Adrenal gland (tissue), 12 donors: ENCODE measurements around the gene EXOC3L4. TPM values are rescaled to one million over a fixed set of nuclear protein-coding genes. Genes with fewer than 3 reads are reported as not detected.
A peak's percentile ranks its signal among the peaks of the same experiment; 100 is the strongest.

Source experiments
- DNase-seq, 7 donors: peaks; one replicate each; pipeline ENCODE4 v3.0.0-alpha.2; 2019 to 2020
- H3K27ac ChIP-seq, 5 donors: fragments of 200-600 bp; sonication (generic) in 4 of 5; 1 replicate in 3 of 5; 2 replicates in 2 of 5; pipeline versions ENCODE4 v1.5.1 to v1.8.0; 2016 to 2020; ENCODE audit warnings: mild to moderate bottlenecking in 1 of 5
- H3K27me3 ChIP-seq: fragments of 200-600 bp; 2 replicates; pipeline ENCODE4 v1.8.0; 2021
- H3K36me3 ChIP-seq, 2 donors: fragments of 200-600 bp; replicated peaks in 1 of 2; 1 replicate in 1 of 2; 2 replicates in 1 of 2; pipeline versions ENCODE4 v1.5.1 to v1.8.0; 2018 to 2022
- H3K4me1 ChIP-seq, 2 donors: fragments of 200-600 bp; replicated peaks in 1 of 2; 1 replicate in 1 of 2; 2 replicates in 1 of 2; pipeline versions ENCODE4 v1.5.1 to v1.8.0; 2018 to 2021
- H3K4me3 ChIP-seq, 4 donors: fragments of 200-600 bp; sonication (generic) in 3 of 4; one replicate each; pipeline ENCODE4 v1.5.1; 2016 to 2018
- H3K9me3 ChIP-seq, 3 donors: fragments of 200-600 bp; sonication (generic) in 1 of 3; replicated peaks in 1 of 3; 1 replicate in 2 of 3; 2 replicates in 1 of 3; pipeline versions ENCODE4 v1.5.1 to v1.8.0; 2016 to 2021
- CTCF ChIP-seq, 6 experiments: fragments of 450-650 bp in 4 of 6; fragments of 200-600 bp in 2 of 6; sonication (generic) in 1 of 6; IDR thresholded peaks; 1 replicate in 5 of 6; 2 replicates in 1 of 6; pipeline versions ENCODE4 v1.5.1 to v1.8.0; 2016 to 2021; ENCODE audit warnings: antibody characterized with exemption in 6 of 6, mild to moderate bottlenecking in 2 of 6, moderate library complexity in 1 of 6
- POLR2A ChIP-seq, 2 donors: fragments of 450-650 bp; IDR thresholded peaks; one replicate each; pipeline ENCODE4 v1.6.1; 2017; ENCODE audit warnings: antibody characterized with exemption in 2 of 2, mild to moderate bottlenecking in 2 of 2, moderate library complexity in 1 of 2
- WGBS, 4 donors: extraction: QIAGEN DNeasy Blood & Tissue Kit in 2 of 4; methylation state at CpG; one replicate each; pipeline versions ENCODE4 v1.1.5 to v1.1.7; 2013 to 2017; 5-methylcytosine and 5-hydroxymethylcytosine counted together
- intact Hi-C, 2 donors: fragments of 100-400 bp; cut with DNase I; formaldehyde crosslinking; loops; one replicate each; pipeline versions ENCODE4 v1.14.1 to v1.15.0; 2022 to 2023
- polyA plus RNA-seq, 3 donors: library from polyadenylated mRNA; stranded (reverse); fragments of 200-250 nt in 2 of 3; fragments of 350-450 nt in 1 of 3; fragmentation: Illumina TruSeq in 1 of 3; extraction: RNeasy Lipid Tissue Mini Kit (QIAGEN cat#74804) in 1 of 3; gene quantifications; one replicate each; pipeline ENCODE4 v1.2.3, GENCODE V29; 2013 to 2014
- total RNA-seq, 9 donors: library from RNA; depleted of rRNA in 4 of 9; stranded (reverse); fragments of >200 nt in 4 of 9; fragments of 120-200 nt in 1 of 9; fragmentation: NEBNext Ultra II Directional in 1 of 9; extraction: Animal tissue kit (Norgen Biotek cat#: 25700) in 1 of 9; gene quantifications; one replicate each; pipeline versions ENCODE4 v1.1.0 to v1.2.4, GENCODE V29; 2013 to 2023
- donor health status: healthy with polysubstance abuse.
- donor health status: Bipolar disorder and iron deficiency.
- donor health status: DM: yes; HTN: yes; CAD: no.
- donor health status: DM: no; HTN: no; CAD: no.
- donor health status: DM: no; HTN: no; CAD: no.
- donor health status: DM: yes; HTN: yes; CAD: no.

Gene EXOC3L4
- total and polyA plus RNA-seq, 12 donors: 0.12 to 4.3 (median 1.6) TPM; not detected in 1

- 25 to 50% (median 45%) methylated on average over 7 to 15 of the region's 15 CpGs for WGBS, 4 donors
- Histone ChIP-seq H3K36me3 (no peaks in the 10 kb centered on the region), H3K27ac (peak overlapping the region; percentile 77 to 98 (median 87)), H3K27me3 (no peaks in the 10 kb centered on the region), H3K4me1 (peaks cover 16 to 61% of the 10 kb centered on the region in 2 donors), H3K4me3 (peak overlapping the region in 1 of 4 donors; percentile 89), H3K9me3 (no peaks in the 10 kb centered on the region)
- intact Hi-C loops: no loop called here
- TF ChIP-seq CTCF (IDR thresholded peaks at IDR 0.05): no peak
- TF ChIP-seq POLR2A (IDR thresholded peaks at IDR 0.05): no peak
- peak in 1 of 7 donors; percentile 62 for DNase-seq
Observed at GRCh38 chr14:103122585-103122946, 28.0 kb downstream of the EXOC3L4 start.

- TF ChIP-seq CTCF (IDR thresholded peaks at IDR 0.05) (no peak), POLR2A (IDR thresholded peaks at IDR 0.05) (peak; percentile 67 to 76)
- peak; percentile 54 to 77 (median 64) for DNase-seq
- Histone ChIP-seq H3K9me3 (no peaks in the 10 kb centered on the region), H3K4me1 (peaks cover 16 to 64% of the 10 kb centered on the region in 2 donors), H3K4me3 (peak within 1 kb of the TSS in 3 of 4 donors; percentile 52 to 89 (median 63)), H3K27ac (peak within 1 kb of the TSS; percentile 77 to 98 (median 87)), H3K27me3 (no peaks in the 10 kb centered on the region), H3K36me3 (no peaks in the 10 kb centered on the region)
- WGBS, 4 donors: 6 to 8% (median 7%) methylated on average over 7 to 74 of the region's 74 CpGs; no CpG with 5 or more reads in 1 of the 4 donors
- intact Hi-C loops: no loop called here
Observed at GRCh38 chr14:103122947-103123633, 28.6 kb downstream of the EXOC3L4 start, which contains the start of gene TNFAIP2. TSS of gene TNFAIP2 (plus strand) at chr14:103123461. CDS start at chr14:103126458, 2,997 bp downstream.

- intact Hi-C loops: no loop called here
- DNase-seq: peak; percentile 52 to 78 (median 70)
Observed at GRCh38 chr14:103123634-103124500, 29.3 kb downstream of the EXOC3L4 start.

More at GRCh38 chr14:103123634-103124500, 29.3 kb downstream of the EXOC3L4 start:
- TF ChIP-seq CTCF (IDR thresholded peaks at IDR 0.05) (peak in 3 of 6 experiments; percentile 43 to 48 (median 44)), POLR2A (IDR thresholded peaks at IDR 0.05) (no peak)
- peak overlapping the region in 4 of 5 donors; percentile 77 to 98 (median 88) for H3K27ac ChIP-seq
- no peaks in the 10 kb centered on the region for H3K9me3 ChIP-seq
- H3K4me3 ChIP-seq: peak overlapping the region in 3 of 4 donors; percentile 52 to 89 (median 63)
- no peaks in the 10 kb centered on the region for H3K27me3 ChIP-seq
- WGBS, 4 donors: 18 to 39% (median 30%) methylated on average over 14 to 48 of the region's 48 CpGs
- H3K36me3 ChIP-seq: no peaks in the 10 kb centered on the region
- peaks cover 18 to 65% of the 10 kb centered on the region in 2 donors for H3K4me1 ChIP-seq
